ENCODE results near the gene TSPAN18.

DNA sequence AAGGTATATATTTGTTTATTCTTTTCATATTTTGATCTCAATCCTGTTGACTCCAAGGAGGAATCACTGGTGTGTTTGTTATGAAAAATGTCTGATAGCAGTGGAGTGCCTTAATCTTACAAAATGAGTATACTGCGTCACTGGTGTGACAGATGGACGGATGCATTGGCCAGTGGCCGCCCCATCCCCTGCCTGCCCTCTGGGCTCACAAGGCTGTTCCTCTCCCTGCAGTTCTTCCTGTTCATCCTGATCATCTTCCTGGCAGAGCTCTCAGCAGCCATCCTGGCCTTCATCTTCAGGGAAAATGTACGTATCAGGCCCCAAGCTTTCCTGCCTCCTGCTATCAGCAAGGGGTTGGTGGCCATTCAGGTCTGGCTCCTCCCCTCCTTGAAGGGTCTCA, 191.0 kb downstream of the TSPAN18 start:
- TF ChIP-seq SUZ12 (IDR thresholded peaks at IDR 0.05; ENCODE audit: low read length) (no peak), RXRA (IDR thresholded peaks at IDR 0.05; ENCODE audit: insufficient read depth, low read depth, low read length) (no peak), HDAC2 (IDR thresholded peaks at IDR 0.05; ENCODE audit: borderline replicate concordance in 1 of 2, low read depth in 2 of 2, low read length in 2 of 2) (no peak), NANOG (IDR thresholded peaks at IDR 0.05; ENCODE audit: insufficient read depth, low read depth, low read length, poor library complexity, severe bottlenecking) (no peak), EGR1 (IDR thresholded peaks at IDR 0.05; ENCODE audit: borderline replicate concordance, low read depth, low read length) (no peak), EP300 (IDR thresholded peaks at IDR 0.05; ENCODE audit: borderline replicate concordance in 1 of 2, low read depth in 2 of 2, low read length in 2 of 2) (no peak), POLR2A (IDR thresholded peaks at IDR 0.05; ENCODE audit: control extremely low read depth in 1 of 2, low read depth in 2 of 2, low read length in 2 of 2) (no peak), POLR2AphosphoS5 (IDR thresholded peaks at IDR 0.05; ENCODE audit: low read depth, low read length) (no peak), EZH2 (IDR thresholded peaks at IDR 0.05; ENCODE audit: low read depth, low read length, severe bottlenecking) (no peak), USF2 (IDR thresholded peaks at IDR 0.05; ENCODE audit: low read length) (no peak)
- TF ChIP-seq, protein P1, sequence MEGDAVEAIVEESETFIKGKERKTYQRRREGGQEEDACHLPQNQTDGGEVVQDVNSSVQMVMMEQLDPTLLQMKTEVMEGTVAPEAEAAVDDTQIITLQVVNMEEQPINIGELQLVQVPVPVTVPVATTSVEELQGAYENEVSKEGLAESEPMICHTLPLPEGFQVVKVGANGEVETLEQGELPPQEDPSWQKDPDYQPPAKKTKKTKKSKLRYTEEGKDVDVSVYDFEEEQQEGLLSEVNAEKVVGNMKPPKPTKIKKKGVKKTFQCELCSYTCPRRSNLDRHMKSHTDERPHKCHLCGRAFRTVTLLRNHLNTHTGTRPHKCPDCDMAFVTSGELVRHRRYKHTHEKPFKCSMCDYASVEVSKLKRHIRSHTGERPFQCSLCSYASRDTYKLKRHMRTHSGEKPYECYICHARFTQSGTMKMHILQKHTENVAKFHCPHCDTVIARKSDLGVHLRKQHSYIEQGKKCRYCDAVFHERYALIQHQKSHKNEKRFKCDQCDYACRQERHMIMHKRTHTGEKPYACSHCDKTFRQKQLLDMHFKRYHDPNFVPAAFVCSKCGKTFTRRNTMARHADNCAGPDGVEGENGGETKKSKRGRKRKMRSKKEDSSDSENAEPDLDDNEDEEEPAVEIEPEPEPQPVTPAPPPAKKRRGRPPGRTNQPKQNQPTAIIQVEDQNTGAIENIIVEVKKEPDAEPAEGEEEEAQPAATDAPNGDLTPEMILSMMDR (IDR thresholded peaks at IDR 0.05; ENCODE audit: control extremely low read depth in 1 of 3, insufficient read depth in 1 of 3, low read depth in 1 of 3, low read length in 3 of 3), result no peak
